ENCODE results near the gene USH2A. TPM values are rescaled to one million over a fixed set of nuclear protein-coding genes. Genes with fewer than 3 reads are reported as not detected.

USH2A gene
- total RNA-seq, 1 donor from 2014 or later = not detected

- DNase-seq (no peak), ATAC-seq (no peak)
- TF ChIP-seq CTCF (IDR thresholded peaks at IDR 0.05) = no peak
- Histone ChIP-seq H3K27ac (no peak overlapping the region), H3K36me3 (no peaks in the 10 kb centered on the region), H3K9me3 (no peaks in the 10 kb centered on the region), H3K27me3 (ENCODE audit: low read depth) (no peaks in the 10 kb centered on the region), H3K4me3 (no peak overlapping the region), H3K4me1 (no peaks in the 10 kb centered on the region)
- intact Hi-C loops (cut with DNase I) = no loop called here
These were observed 13.2 kb downstream of the USH2A start for GRCh38 chr1:216410026-216410425.

GRCh38 chr1:216390956-216391355 is 32.3 kb downstream of the USH2A start:
- no peaks in the 10 kb centered on the region for H3K4me1 ChIP-seq
- H3K36me3 ChIP-seq = no peaks in the 10 kb centered on the region
- no peak overlapping the region for H3K4me3 ChIP-seq
- intact Hi-C loops (cut with DNase I) = no loop called here
- ATAC-seq = no peak
- H3K27me3 ChIP-seq (ENCODE audit: low read depth) = no peaks in the 10 kb centered on the region
- no peak overlapping the region for H3K27ac ChIP-seq
- no peaks in the 10 kb centered on the region for H3K9me3 ChIP-seq
- DNase-seq = no peak
- TF ChIP-seq CTCF (IDR thresholded peaks at IDR 0.05) = no peak

GRCh38 chr1:216389774-216390173 is 33.5 kb downstream of the USH2A start:
- Histone ChIP-seq H3K4me1 (no peaks in the 10 kb centered on the region), H3K4me3 (no peak overlapping the region), H3K36me3 (no peaks in the 10 kb centered on the region), H3K27ac (no peak overlapping the region), H3K27me3 (ENCODE audit: low read depth) (no peaks in the 10 kb centered on the region), H3K9me3 (no peaks in the 10 kb centered on the region)
- TF ChIP-seq CTCF (IDR thresholded peaks at IDR 0.05) = no peak
- intact Hi-C loops (cut with DNase I) = no loop called here
- DNase-seq (no peak), ATAC-seq (no peak)

GRCh38 chr1:216388558-216388957 is 34.7 kb downstream of the USH2A start:
- H3K27ac ChIP-seq = no peak overlapping the region
- ATAC-seq = no peak
- intact Hi-C loops (cut with DNase I) = no loop called here

GRCh38 chr1:216387782-216388181 is 35.5 kb downstream of the USH2A start:
- no peak for ATAC-seq
- Histone ChIP-seq H3K9me3 (no peaks in the 10 kb centered on the region), H3K4me3 (no peak overlapping the region), H3K36me3 (no peaks in the 10 kb centered on the region), H3K4me1 (no peaks in the 10 kb centered on the region), H3K27me3 (ENCODE audit: low read depth) (no peaks in the 10 kb centered on the region), H3K27ac (no peak overlapping the region)
- intact Hi-C loops (cut with DNase I) = no loop called here
- no peak for TF ChIP-seq CTCF (IDR thresholded peaks at IDR 0.05)
- DNase-seq = no peak

More at GRCh38 chr1:216388558-216388957, 34.7 kb downstream of the USH2A start:
- Histone ChIP-seq H3K27me3 (ENCODE audit: low read depth) (no peaks in the 10 kb centered on the region), H3K4me1 (no peaks in the 10 kb centered on the region), H3K9me3 (no peaks in the 10 kb centered on the region), H3K36me3 (no peaks in the 10 kb centered on the region), H3K4me3 (no peak overlapping the region)
- no peak for DNase-seq
- TF ChIP-seq CTCF (IDR thresholded peaks at IDR 0.05) = no peak

GRCh38 chr1:216379441-216379840 is 43.8 kb downstream of the USH2A start:
- intact Hi-C loops (cut with DNase I) = no loop called here
- DNase-seq (no peak), ATAC-seq (no peak)
- no peaks in the 10 kb centered on the region for H3K9me3 ChIP-seq
- H3K27me3 ChIP-seq (ENCODE audit: low read depth) = no peaks in the 10 kb centered on the region
- no peak overlapping the region for H3K4me3 ChIP-seq
- no peaks in the 10 kb centered on the region for H3K36me3 ChIP-seq
- TF ChIP-seq CTCF (IDR thresholded peaks at IDR 0.05) = no peak
- no peak overlapping the region for H3K27ac ChIP-seq
- H3K4me1 ChIP-seq = no peaks in the 10 kb centered on the region

Data from lower lobe of right lung (tissue), 2 donors.